GM18861 (cell line): ENCODE data around the gene HIRA.

Experiments
- ATAC-seq: cut with Tn5 transposase; IDR thresholded peaks from one replicate; pipeline ENCODE4 v1.9.1; 2021; ENCODE audit not compliant: unreplicated experiment

The HIRA gene, protein sequence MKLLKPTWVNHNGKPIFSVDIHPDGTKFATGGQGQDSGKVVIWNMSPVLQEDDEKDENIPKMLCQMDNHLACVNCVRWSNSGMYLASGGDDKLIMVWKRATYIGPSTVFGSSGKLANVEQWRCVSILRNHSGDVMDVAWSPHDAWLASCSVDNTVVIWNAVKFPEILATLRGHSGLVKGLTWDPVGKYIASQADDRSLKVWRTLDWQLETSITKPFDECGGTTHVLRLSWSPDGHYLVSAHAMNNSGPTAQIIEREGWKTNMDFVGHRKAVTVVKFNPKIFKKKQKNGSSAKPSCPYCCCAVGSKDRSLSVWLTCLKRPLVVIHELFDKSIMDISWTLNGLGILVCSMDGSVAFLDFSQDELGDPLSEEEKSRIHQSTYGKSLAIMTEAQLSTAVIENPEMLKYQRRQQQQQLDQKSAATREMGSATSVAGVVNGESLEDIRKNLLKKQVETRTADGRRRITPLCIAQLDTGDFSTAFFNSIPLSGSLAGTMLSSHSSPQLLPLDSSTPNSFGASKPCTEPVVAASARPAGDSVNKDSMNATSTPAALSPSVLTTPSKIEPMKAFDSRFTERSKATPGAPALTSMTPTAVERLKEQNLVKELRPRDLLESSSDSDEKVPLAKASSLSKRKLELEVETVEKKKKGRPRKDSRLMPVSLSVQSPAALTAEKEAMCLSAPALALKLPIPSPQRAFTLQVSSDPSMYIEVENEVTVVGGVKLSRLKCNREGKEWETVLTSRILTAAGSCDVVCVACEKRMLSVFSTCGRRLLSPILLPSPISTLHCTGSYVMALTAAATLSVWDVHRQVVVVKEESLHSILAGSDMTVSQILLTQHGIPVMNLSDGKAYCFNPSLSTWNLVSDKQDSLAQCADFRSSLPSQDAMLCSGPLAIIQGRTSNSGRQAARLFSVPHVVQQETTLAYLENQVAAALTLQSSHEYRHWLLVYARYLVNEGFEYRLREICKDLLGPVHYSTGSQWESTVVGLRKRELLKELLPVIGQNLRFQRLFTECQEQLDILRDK

DNA sequence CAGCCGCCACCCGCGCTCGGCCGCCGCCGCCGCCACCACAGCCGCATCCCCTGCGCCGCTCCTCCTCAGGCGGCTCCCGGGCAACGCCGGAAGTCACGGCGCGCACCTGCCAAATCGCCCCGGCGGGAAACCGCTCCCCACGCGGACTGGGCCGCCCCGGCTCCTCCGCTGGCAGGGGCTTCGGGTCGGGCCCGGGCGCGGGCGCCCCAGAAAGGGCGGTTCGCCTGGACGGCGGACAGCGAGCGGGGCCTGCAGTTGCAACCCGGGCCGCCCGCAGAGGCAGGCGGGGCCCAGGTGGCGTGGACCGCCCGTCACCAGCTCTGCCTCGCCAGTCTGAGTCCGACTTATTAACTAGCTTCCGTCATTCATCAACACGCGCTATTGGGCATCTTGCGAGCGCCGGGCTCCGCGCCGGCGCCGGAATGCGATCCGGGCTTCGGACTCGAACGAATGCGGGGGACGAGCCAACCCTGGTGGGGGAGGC, at the start of gene HIRA:
HIRA (minus strand) TSS at position 85 of the 484 bp plus-strand sequence. CDS start 257 bp downstream, outside the sequence.
- peak; percentile 35 for ATAC-seq

DNA sequence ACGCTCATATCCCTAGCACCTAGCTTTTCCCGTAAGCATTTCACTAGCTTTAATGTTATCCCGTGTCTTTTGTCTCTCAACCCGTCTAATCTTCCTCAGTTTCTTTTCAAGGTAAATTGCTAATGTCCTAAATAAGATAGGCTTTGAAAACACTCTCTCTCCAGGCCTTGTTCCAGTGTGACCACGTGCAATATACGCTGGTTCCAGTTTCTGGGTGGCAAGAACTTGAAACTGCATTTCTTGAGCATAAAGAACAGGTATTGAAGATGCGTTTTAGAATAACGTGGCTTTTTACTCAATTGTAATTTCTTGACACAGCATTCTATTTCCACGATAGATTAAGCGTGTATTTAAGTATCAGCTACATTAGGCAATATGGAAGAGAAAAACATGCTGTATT, 49.3 kb upstream of the HIRA start:
- no peak for ATAC-seq

DNA sequence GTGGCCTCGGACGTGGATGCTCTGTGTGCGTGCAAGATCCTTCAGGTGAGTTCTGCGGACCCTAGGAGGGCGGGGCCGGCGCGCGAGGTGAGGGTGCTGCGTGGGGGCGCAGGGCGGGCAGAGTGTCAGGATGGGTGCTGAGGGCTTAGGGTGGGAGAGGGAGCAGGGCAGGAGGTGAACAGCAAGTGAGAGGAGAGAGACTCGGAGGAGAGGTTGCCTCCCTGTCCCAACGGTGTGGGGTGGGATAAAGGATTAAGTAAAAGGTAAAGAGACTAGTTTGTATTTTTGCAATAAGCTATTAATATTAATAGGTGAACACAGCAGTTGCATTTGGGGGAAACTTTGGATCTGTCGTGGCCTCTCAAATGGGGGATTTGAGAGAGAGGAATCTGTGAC, 48.6 kb upstream of the HIRA start:
- ATAC-seq, result no peak

DNA sequence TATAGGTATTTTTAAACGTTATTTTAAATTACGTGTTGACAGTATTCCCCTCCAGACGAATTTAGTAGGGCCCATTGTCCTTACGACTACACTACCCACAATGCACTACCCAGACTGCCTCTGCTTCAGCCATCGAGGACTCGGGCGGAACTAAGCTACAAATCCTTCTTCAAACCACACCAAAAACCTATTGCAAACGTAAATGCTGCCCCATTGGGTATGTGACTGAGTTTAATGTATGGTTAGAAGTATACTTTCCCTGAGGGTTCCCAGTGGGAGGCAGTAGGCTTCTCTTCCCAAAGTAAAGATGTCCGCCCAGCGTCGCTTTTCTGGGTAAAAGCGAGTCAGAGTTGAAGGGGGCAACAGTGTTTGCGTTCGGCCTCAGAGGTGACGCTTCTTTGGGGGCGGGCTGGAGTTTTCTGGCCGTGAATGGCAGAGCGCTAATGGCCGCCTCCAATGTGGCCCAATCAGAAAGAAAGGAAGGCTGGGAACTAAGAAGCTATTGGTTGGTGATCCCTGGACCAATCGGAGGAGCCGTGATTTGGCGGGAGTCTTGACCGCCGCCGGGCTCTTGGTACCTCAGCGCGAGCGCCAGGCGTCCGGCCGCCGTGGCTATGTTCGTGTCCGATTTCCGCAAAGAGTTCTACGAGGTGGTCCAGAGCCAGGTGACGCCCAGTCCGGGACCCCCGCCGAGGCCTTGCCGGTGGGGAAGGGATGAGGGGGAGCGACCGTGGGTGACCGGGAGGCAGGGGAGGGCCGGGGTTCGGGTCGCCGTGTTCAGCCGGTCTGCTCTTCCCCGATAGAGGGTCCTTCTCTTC, 48.0 kb upstream of the HIRA start, which contains the start of gene CDC45:
CDC45 (plus strand) TSS at position 566 of the 818 bp plus-strand sequence; CDS start at position 615, 49 bp downstream.
- ATAC-seq, result peak; percentile 77

DNA sequence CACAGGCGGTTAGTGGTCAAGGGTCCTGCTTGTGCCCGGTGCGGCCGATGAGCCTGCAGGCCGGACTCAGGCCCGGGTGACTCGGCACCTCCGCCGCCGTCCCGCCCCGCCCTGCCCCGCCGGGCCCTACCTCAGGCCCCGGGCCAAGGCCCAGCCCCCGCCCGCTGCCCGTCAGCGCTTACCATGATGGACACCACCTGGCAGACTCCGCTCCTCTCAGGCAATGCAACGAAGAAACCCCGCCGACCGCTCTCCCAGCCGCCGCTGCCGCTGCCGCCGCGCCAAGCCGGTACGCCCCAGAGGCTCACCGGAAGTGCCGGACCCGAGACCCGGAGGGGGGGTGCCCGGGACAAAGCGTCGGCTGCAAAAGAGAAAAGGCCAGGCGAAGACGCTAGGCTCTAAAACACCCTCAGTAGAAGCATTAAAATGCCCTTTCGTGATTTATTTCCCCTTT, 47.4 kb upstream of the HIRA start, which contains the start of gene UFD1:
UFD1 (minus strand) TSS at position 293 of the 454 bp plus-strand sequence; CDS start at position 185, 108 bp downstream.
- ATAC-seq, result peak; percentile 32

DNA sequence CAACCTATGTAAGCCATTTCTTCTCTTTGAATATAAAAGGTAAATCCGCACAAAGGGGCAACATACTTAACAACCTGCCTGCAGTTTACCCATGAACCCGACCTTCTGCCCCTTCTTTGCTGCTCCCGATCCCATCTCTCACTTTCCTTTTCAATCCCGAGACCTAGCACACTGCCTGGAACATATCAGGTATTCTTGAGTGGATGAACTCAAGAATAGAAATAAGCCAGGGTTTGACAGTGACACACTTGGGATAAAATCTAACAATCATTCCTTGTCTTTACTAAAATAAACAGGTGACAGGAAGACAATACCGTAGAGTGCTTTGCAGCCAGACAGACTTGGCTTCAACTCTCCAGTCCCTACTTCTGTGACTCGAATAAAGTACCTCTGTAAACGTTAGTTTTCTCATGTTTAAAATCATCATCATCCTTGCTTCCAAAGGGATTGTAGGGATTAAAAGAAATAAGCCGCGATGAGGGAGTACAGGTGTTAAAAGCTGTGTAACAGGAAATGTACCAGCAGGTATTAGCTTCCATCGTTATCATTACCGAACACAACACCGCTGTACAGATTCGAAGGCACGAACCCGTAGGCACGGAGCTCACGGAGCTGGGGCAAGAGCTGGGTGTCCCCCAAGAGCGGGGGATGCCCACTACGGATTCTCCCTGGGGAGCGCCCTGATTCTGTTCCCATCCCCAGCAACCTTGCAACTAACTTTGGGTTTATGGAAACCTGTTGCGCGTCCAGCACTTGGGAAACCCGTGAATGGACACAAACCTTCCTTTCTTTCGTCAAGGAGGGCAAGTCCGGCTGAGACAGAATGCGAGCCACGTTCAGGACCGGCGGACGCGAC, 46.7 kb upstream of the HIRA start:
- ATAC-seq, result no peak

DNA sequence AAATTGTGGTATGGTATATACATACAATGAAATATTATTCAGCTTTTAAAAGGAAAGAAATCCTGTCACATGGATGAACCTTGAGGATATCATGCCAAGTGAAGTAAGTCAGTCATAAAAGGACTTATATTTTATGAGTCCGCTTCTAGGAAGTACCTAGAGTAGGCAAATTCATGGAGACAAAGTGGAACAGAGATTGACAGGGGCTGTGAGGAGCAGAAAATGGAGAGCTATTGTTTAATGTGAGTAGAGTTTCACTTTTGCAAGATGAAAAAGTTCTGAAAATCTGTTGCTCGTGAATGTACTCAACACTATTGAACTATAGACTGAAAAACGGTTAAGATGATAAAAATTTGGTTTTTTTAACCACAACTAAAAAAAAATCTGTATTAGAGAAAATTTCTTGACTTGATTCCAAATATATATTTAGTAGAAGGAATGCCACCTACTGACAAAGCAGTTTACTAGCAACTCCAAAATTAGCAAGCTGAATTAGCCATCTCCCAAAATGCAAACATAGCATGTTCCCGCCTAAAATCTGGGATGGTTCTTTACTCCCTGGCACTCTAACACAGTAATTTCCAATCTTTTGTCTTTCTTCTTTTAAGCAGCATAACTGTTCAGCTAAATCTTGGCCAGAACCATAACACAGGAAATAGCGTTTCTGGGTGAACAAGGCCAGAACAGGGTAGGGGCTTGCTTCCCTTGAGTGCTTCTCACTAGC, 46.0 kb upstream of the HIRA start:
- ATAC-seq, result no peak

DNA sequence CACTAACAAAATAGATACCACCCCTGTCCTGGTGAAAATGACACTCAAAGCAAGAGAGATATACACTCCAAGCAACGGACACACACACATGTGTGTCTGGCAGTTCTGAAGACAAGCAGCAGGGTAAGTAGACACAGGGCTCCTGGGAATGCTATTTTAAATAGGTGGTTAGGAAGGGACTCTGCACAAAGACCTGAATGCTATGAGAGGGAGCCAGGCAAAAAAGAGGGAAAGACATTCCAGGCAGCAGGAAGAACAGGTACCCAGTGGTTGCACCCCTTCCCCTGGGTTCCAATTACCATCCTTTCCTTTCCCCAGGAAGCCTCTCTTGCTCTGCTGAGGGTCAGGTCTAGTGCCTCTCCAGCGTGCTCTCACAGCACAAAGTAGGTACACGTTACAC, 44.5 kb upstream of the HIRA start:
- ATAC-seq, result no peak

DNA sequence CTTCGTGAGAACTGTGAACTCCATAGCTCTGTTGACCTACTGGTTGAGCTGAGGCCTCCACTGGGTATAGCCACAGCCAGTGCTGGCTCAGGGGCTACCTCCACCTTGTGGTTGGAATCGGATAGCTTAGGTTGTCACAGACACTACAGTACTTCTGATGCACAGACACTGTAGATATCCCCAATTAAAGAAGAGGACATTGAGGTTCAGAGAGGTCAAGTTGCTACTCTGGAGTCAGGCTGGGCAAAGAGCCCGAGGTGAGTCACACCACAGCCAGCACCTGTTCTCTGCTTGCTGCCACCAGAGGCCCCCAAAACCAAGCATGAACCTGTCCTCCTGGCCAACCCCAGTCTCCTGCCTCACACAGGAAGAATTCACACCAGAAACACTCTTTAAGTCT, 42.0 kb upstream of the HIRA start:
- no peak for ATAC-seq

DNA sequence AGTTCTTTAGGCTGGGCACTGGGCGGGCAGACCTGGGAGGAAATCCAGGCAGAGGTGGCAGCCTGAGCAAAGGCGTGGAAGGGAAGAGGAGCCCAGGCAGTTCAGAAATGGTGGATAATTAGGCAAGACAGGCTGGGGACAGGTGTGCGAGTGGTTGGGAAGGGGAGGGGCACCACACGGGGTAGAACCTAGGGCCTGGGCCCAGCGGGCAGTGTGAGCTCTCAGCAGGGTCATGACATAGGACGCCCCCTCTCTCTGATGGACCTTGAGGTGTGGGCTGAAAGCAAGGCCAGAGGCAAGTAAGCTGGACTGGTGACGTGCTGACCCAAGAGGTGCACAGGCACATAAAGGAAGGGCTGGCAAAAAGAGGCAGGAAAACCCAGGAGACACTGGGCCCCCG, 40.7 kb upstream of the HIRA start:
- no peak for ATAC-seq

DNA sequence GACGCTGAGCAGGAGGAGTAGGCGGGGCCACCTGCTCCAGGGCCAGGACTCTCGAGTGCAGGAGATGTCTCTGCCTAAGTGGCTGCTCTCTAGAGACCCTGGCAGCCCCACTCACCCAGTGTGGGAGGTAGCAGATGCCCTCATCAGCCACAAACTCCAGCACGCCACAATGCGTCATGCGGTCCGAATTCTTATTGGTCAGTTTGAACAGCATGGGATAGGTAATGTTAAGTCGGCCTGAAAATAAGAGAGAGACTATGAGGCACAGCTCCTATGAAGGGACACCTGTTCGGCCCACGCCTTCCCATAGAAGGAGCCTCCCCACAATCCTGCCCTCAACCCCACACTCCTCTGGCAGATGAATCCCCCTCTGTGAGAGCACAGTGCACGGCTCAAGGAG, 40.0 kb upstream of the HIRA start:
- no peak for ATAC-seq

DNA sequence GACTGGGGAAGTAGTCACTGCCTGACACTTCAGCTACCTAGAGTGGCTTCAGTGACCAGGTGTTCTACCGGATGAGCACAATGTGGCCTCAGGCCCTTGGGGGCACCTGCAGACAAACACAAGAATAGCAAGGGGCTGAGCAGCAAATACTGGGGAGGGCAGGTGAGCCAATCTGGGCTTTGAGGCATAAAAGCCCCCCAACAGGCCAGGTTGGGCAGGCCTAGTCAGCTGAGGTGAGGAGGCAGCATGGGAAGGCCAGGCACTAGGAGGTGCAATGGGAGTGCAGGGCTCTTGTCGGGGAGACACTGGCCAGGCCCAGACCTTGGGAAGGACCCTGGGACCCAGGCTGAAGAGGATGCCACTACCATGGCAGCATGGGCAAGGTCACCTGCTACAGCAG, 38.5 kb upstream of the HIRA start:
- no peak for ATAC-seq

DNA sequence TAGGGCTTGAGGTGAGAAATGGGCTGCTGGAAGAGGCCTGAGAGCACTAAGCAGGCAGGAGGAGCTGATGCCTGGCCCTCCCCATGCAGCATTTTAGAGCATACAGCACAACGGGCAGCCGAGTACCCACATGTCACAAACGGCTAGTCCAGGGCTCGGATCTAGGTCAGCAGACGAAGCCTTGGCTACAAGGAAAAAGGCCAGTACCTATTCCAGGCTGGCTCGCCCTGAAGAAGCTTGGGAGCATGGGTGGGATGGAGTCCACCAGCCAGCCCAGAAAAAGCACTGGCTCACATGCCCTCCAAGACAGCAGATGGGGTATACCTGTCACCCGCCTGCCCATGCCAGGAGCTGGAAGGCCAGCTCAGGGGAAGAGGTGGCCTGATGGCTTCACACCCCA, 37.9 kb upstream of the HIRA start:
- no peak for ATAC-seq

DNA sequence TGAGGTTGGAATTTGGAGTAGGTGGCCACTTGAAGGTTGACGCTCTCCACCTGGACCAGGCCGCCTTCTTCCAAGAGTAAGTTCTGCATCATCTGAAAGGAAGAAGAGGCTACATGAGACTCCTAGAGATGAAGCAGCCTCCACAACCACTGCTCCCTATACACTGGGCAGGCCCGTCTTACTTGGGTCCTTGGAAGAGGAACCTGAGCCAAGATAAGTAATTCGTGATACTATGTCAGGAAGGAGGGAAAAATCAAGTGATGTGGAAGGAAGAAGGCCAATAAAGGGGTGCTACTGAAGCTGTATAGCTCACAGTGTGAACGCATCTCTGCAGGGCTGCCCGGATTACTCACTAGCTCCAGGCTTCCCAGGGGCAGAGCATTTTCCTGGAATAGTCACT, 36.4 kb upstream of the HIRA start:
- ATAC-seq, result no peak

DNA sequence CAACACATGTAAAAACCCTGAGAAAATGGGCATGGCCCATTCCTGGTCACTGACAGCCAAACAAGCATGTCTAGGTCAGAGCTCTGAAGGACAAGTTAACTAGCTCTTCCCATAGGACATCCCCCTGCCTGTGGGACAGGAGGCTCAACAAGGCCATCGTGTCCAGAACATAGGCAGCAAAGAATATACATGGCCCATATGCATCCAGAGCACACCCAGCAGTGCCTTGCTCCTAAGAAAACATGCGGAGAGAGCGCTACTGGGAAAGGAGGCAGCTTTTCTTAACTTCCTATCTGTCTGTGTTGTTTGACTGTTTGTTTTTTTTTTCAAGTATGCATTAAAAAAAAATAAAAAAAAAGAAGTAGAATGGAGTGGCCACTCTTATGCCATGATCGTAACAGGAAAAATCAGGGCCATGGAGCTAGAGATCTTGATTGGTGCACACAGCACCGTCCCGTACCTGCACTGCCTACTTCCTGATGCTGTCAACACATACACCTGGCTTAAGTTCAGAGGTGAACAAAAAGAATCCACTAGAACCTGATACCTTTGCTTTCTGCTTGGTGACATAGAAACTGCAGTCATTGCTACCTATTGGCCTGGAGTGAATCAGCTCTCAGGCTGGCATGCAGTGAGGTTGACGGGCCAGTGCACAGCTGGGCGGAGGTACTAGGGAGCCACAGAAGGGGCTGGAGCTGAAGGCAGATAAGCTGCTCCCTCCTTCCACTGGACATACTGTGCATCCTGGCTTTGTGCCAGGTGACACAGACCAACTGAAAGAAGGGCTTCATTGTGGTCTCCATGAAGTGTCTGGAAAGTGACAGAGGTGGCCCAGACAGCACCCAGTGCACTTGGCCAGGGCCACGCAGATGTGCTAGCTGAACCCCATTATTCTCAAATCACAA, 35.6 kb upstream of the HIRA start:
- ATAC-seq, result no peak

DNA sequence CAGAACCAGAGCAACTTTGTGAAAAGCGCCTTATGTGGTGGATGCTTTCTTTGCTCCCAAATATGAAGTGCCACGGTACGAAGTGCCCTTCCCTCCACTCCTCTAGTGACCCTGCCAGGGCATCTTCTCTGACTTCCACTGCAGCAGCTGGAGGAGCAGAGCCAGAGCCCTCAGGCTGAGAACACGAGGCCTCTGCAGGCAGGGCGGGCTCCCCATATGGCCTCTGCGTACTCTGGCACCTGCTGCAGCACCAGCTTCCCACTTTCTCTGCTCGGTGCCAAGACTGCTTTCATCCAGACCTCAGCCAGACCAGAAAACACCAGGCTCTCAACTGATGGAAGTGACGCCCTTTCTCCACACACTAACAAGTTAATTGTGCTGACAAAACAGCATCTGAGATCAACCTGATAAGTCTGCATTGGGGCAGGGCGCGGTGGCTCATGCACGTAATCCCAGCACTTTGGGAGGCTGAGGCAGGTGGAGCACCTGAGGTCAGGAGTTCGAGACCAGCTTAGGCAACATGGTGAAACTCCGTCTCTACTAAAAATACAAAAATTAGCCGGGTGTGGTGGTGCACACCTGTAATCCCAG, 34.7 kb upstream of the HIRA start:
- no peak for ATAC-seq

DNA sequence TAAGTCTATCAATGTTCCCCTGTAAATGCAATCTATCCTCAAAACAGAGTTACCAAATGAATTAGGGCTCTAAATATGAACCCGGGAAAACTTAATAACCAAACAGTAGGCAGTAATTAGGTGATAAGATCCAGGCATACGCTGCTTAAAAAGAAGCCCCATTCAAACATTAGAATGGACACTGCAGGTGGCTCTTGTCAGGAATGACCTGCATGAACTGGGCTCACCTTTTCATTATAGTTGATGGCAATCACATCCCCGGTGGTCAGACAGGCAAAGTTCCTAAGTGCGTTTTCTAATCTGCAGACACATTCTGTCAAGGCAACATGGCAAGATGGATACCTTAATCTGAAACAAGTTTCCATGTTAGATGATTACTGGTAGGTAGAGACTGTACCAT, 33.4 kb upstream of the HIRA start:
- no peak for ATAC-seq
